ENCODE measurements around the gene CHTOP.

Gene CHTOP

DNA sequence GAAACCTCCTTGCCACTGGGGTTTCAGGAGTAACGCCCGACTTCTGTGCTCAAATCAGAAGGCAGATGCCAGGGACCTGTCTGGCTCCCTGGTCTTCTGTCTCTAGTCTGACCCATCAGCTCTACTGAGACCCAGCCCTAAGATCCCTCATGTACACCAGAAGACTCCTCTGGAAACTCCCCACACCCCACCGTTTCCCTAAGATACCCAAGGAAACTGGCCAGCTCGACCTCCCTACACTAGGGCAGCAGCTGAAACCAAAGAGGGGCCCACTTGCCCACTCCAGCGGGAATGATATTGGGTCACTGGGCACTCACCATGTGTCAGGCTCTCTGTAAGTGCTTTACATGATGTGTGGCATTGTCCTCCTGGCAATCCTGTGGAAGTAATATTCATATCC, 20.5 kb upstream of the CHTOP start:
- no peak for DNase-seq

DNA sequence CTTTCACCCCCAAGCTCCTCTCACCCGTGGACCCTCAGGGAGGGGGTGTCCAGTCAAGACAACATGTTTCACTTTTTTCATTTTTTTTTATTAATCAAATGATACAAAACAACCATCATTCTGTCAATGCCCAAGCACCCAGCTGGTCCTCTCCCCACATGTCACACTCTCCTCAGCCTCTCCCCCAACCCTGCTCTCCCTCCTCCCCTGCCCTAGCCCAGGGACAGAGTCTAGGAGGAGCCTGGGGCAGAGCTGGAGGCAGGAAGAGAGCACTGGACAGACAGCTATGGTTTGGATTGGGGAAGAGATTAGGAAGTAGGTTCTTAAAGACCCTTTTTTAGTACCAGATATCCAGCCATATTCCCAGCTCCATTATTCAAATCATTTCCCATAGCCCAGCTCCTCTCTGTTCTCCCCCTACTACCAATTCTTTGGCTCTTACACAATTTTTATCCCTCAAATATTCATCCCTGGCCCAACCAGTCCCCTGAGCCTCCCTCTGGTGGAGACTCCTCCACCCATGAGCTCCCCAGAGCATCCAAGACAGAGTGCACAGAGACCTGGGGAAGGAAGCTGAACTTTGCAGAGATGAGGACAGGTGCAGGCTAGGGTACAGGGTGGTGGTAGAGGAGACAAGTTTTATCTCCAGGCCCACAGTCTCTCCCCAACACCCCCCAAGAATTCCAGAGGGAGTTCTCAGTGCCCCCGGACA, 19.5 kb upstream of the CHTOP start:
- DNase-seq = no peak

DNA sequence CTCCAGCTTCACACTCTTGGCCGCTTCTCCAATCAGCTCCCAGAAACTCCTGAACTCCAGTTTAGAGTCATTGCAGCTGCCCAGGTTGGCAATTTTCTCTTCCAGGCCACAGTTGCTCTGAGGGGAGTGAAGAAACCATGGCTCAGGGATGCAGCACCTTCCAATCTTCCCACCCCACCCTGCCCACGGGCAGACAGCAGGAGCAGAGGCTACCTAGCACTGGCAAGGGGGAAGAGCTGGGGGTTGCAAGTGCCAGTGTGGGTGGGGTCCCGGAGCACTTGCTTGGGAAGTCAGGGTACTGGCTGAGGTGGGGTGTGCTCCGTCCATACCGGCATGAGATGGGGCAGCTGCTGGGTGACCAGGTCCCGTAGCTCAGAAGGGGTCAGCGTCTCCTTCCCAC, 19.0 kb upstream of the CHTOP start:
- DNase-seq = no peak

DNA sequence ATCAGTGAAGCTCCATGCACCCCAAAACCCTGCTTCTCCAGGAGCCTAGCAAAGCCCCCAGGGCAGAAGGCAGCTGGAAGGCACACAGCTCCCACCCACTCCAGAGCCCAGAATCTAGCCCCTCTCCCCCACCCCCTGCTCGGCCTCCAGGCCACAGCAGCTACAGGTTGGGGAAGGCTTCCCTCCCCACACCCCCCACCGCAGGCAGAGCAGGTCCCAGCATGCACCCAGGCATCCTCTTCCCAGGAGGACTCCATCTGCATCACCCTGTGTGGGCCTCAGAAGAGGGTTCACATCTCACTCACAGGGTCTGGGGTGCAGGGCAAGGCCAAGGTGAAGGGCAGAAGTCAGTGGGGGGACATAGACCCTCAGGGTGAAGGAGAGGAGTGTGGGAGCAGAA, 18.5 kb upstream of the CHTOP start:
- DNase-seq = no peak

DNA sequence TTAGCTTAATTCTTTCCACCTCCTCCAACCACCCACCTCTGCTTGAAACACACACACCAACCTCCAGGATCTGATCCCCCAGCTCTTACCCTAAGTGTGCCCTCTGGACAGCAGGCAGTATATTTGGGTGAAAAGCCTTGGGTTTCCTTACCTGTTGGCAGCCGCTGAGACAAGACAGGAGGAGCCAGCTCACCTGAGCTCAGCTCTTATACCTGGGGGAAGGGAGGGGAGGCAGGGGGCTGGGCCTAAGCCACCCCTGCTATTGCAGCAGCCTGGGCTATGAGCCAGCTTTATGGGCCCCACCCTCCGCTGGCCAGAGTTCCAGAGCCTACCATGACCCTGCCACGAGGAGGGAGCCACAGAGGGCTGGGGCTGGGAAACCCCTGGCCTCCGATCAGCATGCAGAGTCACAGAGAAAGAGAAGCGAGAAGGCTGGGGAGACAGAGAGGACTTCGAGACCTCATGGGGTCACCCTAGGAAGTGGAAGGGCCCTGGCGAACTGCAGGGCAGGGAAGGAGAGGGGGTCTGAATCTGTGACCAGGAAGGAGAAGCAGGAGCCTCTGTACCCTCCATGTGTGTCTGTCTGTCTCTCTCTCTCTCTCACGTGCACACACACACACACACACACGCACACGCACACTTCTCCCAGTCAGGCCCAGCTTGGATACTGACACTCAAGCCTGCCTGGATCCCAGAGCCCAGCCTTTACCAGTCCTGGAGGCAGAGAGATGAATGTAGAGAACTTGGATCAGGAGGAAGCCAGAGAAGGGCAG, 17.5 kb upstream of the CHTOP start, which contains the start of gene S100A14:
S100A14 (minus strand) TSS at position 182 of the 773 bp plus-strand sequence. CDS start 467 bp downstream, outside the sequence.
- DNase-seq = no peak

DNA sequence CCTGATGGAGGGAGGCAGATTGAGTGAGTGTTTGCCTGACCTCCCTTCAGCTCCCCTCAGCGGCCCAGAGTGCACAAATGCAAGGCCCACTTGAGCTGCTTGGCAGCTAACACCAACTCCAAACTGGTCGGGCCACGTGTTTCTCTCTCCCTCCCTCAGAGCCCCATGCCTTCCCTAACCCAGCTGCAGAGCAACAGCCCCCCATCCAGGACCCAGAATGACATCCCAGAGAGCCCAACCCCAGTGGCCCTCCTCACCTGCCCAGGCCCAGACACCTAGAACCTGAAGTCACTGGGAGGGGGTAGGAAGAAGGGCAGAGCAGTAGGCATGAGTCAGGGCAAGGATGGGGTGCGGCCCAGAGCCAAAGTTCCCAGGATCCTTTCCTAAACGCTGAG, 17.0 kb upstream of the CHTOP start:
- no peak for DNase-seq

DNA sequence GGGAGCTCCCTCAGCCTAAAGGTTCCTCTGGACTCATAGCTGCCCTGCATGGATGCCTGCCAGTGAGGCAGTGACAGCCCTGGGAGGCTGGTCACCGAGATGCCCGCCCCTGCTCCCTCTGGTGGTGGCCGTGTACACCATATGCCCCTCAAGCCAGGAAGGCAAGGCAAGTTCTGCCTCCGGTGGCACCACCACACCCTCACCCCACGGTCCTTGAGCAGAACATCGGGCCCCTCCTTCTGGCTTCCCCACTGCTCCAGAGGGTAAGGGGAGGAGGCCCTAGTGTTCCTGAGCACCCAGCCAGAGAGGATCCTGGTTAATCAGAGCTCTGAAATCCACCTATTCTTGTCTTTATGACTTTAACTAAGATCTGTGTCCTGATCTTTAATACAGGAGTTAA, 16.2 kb upstream of the CHTOP start:
- DNase-seq = peak; percentile 86

DNA sequence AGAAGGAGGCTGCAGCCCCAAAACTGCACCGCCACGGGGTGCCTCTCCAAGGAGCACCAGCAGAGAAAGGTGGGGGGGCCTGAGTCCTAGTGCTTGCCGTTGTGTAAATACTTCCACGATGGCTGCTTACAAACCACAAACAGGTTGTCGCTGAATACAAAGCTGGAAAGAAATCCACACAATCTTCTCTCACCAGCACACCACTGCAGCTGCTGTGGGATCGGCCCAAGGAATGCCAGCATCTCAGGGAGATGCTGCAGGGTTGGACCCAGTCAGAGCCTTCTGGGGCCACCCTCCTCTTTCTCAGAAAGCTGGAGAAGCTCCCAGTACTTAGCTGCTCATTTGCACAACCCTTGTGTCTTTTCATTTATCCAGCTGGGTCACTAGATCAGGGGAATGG, 14.7 kb upstream of the CHTOP start:
- DNase-seq = no peak

DNA sequence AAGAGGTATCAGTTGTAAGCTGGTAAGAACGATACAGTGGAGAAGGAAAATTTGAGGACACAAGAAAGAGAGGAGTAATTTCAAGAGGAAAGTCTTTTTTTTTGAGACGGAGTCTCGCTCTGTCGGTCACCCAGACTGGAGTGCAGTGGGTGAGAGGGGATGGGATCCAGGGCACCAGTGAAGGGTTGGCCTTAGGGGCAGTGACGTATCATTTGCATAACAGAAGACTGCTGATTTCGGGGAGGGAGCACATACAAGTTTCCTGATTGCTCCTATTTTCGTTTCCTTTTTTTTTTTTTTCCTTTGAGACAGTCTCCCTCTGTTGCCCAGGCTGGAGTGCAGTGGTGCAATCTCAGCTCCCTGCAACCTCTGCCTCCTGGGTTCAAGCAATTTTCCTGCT, 10.8 kb upstream of the CHTOP start:
- no peak for DNase-seq

DNA sequence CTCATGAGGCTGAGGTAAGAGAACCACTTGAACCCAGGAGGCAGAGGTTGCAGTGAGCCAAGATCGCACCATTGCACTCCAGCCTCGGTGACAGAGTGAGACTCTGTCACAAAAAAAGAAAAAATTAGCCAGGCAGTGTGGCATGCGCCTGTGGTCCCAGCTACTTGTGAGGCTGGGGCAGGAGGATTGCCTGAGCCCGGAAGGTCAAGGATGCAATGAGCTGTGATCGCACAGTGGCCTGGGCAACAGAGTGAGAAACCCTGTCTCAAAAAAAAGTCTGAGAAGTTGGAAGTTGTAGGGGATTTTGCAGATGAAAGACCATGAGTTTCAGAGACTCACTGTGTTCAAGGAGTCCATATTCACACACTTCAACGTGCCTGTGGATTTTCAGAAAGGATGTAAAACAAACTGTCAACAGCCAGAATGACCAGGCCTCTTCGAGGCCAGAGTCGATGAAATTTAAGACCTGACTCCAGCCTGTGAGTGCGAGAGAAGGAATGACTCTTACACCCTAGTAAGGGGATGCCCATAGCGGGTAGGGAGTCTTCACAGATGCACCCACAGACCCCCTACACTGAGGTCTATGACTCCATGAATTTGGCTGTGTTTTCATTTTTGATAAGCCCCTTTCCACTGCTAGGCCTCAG, 8.8 kb upstream of the CHTOP start:
- no peak for DNase-seq

DNA sequence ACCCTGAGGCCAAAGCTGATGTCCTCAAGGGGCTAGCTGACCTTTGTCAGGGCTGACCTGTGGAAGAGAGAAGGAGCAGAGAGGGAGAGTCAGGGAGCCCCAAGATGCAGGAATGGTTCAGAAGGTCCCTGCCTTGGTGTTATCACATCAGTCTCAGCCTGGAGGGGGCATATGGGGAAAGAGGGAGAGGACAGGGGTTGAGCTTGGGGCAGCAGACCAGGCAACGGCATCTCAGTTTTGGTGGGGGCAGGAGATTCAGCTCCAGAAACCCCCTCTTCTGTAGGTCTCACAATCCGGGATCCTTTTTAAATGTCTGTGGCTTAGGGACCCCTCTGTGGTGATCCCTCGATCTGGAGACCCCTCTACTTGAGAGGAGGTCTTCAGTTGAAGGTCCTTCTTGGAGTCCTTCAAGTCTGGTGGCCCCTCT, 7.4 kb upstream of the CHTOP start:
- DNase-seq = no peak

DNA sequence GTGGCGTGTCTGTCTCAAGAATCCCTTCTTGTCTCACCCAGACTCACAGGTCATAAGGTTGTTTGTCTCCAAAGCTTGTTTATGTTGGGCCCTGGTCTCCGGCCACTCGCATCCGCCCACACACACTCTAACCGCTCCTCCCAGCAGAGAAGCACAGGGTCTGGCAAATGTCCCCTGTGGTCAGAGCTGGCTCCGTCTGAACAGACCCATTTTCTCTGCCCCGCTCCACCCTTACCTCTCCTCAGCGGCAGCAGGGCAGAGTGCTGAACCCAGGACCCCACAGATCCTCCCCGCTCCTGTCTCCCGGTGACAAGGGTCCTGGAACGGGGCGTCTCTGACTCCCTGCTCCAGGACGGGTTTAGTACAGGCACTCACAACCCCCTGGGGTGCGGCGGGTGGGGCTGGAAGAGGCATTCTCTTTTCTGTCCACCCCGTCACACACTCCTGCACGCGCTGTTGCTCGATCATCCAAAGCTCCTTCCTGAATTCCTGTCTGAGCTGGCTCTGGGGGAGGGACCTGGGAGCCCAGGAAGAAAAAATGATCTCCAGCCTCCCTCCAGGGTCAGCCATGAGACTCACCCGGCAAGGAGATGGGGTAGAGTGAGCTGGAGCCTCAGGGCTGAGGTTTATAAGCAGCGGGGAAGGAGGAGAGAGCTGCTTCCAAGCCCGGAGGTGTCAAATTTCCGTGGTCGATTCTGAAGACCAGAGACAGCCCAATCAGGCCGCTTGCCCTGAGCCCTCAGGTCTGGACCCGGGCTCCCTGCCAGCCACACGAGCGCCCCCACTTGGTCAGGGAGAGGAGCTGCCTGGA, 6.8 kb upstream of the CHTOP start, which contains the start of gene S100A13:
S100A13 (minus strand) TSS at position 602 of the 811 bp plus-strand sequence. CDS start 1,033 bp downstream, outside the sequence.
- DNase-seq = peak; percentile 94

DNA sequence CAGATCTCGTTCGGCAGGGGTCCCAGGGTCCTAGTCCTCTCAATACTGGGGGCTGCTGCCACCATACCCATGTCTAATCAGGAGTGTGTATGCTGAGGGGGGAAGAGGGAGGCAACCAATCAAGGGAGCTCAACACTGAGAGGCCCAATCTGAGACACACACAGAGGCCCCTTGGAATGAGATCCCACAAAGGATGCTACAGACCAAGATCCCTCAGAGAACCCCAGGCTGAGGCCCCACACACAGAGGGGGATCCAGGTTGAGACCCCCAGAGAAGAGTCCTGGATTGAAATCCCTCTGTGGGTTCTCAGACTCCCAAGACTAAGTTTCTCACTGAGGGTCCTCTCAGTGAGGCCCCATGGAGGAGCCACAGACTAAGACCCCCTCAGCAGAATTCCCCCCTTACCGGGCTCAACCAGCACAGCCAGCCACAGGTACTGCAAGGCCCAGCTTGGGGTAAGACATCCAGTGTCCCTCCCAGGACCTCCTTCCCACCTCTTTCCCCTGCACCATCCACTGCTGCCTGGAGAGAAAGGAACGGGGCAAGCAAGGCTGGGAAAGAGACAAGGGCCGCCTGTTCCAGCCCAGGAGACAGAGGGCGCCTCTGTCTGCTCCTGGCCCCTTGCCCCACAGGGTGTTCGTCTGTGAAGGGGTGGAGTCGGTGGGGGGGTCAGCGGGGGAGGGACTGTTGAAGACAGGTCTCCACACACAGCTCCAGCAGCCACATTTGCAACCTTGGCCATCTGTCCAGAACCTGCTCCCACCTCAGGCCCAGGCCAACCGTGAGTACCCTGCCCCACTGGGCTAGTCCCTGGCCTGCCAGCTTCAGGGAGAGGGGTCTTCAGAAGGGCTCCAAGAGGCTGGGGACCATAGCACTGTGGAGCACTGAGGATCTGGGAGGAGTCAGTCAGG, 5.9 kb upstream of the CHTOP start, which contains the start of gene S100A1:
S100A1 (plus strand) TSS at position 720 of the 912 bp plus-strand sequence. CDS start 2,088 bp downstream, outside the sequence.
- DNase-seq = peak; percentile 30

DNA sequence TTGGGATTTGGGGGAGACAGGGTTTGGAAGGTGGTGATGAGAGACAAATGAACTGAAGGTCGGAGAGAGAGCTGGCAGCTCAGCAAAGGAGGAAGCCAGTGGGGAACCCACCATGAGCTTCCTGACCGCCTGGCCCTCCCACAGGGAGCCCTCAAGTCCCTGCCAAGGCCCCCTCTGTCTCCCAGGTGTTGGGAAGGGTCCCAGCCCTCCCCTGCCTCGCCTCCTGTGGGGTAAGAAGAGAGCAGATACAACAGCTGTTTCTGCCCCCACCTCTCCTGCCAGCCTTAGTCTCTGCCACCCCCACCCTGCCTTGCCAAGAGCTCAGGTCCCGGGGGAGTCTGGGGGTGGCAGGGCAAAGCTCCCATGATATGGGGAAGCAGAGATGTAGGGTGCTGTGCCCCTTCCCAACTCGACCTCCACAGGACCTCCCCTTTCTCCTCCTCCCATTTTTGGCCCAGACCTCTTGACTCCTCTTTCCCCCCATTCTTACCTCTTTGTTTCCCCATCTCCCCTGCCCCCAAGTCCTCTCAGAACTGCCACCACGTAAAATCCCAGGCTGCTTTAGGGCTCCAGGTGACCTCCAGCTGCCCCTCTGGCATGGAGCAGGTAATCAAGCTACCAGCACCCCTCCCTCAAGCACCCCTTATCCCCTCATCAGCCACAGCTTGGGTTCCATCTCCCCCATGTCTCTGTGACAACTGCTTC, 5.1 kb upstream of the CHTOP start:
- no peak for DNase-seq

DNA sequence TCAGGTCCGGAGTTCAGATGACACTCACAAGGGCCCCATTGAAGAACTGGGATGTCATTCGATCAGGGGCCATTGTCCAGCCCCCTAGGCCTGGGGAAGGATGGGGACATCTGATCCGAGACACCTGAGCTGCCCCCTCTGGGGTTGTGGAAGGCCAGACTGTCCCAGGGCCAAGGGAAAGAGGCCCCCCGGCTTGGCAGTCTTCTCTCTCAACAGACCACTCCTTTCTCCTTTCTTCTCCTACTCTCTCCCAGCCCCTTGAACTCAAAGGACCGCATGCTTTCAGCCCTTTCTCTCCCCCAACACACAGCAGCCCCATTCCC, 4.6 kb upstream of the CHTOP start:
- no peak for DNase-seq

DNA sequence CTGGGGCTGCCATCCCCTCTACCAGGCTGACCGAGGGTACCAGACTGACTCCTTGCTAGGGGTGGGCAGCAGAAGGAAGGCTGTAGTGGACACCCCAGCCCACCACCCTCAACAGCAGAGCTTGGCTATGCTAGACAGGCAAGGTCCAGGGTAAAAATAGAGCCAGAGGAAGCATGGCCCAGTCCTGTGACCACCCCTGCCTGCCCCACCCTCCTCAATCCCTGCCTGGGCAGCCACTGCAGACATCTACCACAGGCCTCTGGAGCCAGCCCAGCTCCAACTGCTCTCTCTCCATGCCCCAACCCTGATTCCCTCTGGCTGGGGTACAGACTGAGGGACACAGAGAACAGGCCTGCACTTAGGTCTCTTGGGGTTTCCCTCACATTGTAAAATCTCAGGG, 3.9 kb upstream of the CHTOP start:
- DNase-seq = no peak

DNA sequence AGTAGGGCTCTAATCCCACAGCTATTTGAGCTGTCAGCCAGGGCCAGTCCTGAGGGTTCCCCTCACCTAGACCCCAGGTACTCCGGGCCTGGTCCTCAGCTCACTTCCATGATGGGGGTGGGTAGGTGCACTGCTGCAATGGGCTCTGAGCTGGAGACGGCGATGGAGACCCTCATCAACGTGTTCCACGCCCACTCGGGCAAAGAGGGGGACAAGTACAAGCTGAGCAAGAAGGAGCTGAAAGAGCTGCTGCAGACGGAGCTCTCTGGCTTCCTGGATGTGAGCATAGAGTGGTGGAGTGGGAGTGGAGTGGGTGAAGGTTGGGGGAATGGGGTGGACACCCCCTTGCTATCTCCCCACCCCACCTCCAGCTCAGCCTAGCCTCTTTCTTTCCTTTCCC, 3.5 kb upstream of the CHTOP start:
- DNase-seq = no peak

DNA sequence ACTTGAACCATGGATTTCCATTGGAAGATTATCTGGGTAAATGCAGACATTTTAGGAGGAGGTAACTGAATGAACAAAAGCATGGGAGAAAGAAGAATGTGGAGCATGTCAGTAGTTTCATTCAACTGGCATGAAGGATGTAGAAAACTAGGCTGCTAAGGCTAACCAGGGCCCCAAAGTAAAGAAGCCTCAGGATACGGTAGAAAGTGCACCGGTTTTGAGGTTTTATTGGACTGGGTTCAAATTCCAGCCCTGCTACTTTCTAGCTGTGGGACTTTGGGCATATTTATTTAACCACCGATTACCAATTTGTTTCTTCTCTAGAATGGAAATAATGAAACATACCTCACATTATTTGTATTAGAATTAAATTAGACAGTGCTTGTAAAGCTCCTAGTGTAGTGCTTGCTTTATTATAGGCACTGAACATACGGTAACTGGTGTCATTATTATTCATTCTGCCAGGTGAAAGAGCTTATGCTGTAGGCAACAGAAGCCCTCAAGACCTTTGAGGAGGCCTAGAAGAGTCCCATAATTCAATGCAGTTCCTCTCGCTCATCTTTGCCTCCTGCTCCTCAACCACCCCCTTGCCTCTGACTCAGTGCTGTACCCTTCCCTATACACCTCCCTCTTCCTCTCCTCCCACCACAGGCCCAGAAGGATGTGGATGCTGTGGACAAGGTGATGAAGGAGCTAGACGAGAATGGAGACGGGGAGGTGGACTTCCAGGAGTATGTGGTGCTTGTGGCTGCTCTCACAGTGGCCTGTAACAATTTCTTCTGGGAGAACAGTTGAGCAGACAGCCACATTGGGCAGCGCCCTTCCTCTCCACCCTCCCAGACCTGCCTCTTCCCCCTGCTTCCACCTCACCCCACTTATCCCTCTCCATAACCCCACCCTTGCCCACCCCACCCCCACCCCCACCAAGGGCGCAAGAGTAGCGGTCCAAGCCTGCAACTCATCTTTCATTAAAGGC, 2.5 kb upstream of the CHTOP start:
- DNase-seq = no peak

DNA sequence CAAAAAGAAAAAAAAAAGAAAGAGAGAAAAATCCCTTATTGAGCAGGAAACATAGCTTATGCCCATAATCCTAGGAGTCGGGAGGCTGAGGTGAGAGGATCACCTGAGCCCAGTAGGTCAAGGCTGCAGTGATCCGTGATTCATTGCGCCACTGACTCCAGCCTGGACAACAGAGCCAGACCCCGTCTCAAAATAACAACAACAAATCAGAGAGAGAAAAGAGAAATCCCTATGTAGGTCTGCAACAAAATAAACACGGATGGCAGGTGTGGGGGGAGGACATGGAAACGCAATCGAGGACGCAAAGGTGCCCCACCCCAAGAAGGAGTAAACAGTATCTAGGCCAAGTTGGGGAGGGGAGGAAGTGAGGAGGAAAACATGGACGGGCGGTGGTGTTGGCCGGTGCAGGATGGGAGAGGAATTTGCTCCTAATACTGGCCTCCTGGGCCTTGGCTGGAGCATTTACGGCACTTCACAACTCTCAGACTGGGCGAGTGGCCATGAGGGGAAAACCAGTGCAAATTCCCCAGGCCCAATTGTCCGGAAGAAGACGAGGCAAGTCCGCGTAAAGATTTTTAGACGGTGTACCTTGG, 609 bp upstream of the CHTOP start:
- no peak for DNase-seq

Data from OCI-M1 (cell line).